Measurements from ENCODE around the gene TMC6. TPM values are rescaled to one million over a fixed set of nuclear protein-coding genes. Genes with fewer than 3 reads are reported as not detected.
A peak's percentile ranks its signal among the peaks of the same experiment; 100 is the strongest.

TMC6 gene
- total RNA-seq, 1 donor from 2014 or later: 2.9 TPM

- DNase-seq (ENCODE audit: low read depth): no peak
These were observed 16.6 kb downstream of the TMC6 start for GRCh38 chr17:78111727-78112517.

GRCh38 chr17:78111016-78111726, 17.4 kb downstream of the TMC6 start:
- no peak for DNase-seq (ENCODE audit: low read depth)

GRCh38 chr17:78110363-78111015, 18.1 kb downstream of the TMC6 start:
- no peak for DNase-seq (ENCODE audit: low read depth)

- no peak for DNase-seq (ENCODE audit: low read depth)
These were observed 19.1 kb downstream of the TMC6 start for GRCh38 chr17:78109489-78109761.

GRCh38 chr17:78108726-78109488, 19.6 kb downstream of the TMC6 start:
- no peak for DNase-seq (ENCODE audit: low read depth)

GRCh38 chr17:78107976-78108725, 20.4 kb downstream of the TMC6 start:
- no peak for DNase-seq (ENCODE audit: low read depth)

GRCh38 chr17:78107457-78107856, 21.1 kb downstream of the TMC6 start:
- no peak for DNase-seq (ENCODE audit: low read depth)

- no peak for DNase-seq (ENCODE audit: low read depth)
These were observed 22.3 kb downstream of the TMC6 start for GRCh38 chr17:78106211-78106610.

- no peak for DNase-seq (ENCODE audit: low read depth)
These were observed 23.0 kb downstream of the TMC6 start for GRCh38 chr17:78105551-78105950.

- no peak for DNase-seq (ENCODE audit: low read depth)
These were observed 23.5 kb downstream of the TMC6 start for GRCh38 chr17:78105101-78105500.

GRCh38 chr17:78104540-78104941, 24.0 kb downstream of the TMC6 start:
- no peak for DNase-seq (ENCODE audit: low read depth)

GRCh38 chr17:78103311-78103710, 25.2 kb downstream of the TMC6 start:
- DNase-seq (ENCODE audit: low read depth): no peak

- DNase-seq (ENCODE audit: low read depth): no peak
These were observed 27.0 kb downstream of the TMC6 start for GRCh38 chr17:78101542-78101941.

GRCh38 chr17:78101112-78101511, 27.4 kb downstream of the TMC6 start:
- DNase-seq (ENCODE audit: low read depth): no peak

- DNase-seq (ENCODE audit: low read depth): no peak
These were observed 32.5 kb downstream of the TMC6 start for GRCh38 chr17:78096093-78096492.

GRCh38 chr17:78095035-78095434, 33.5 kb downstream of the TMC6 start:
- DNase-seq (ENCODE audit: low read depth): peak; percentile 63

- no peak for DNase-seq (ENCODE audit: low read depth)
These were observed 35.7 kb downstream of the TMC6 start for GRCh38 chr17:78092794-78093324.

GRCh38 chr17:78089576-78090281, 38.8 kb downstream of the TMC6 start:
- DNase-seq (ENCODE audit: low read depth): no peak

- no peak for DNase-seq (ENCODE audit: low read depth)
These were observed 40.0 kb downstream of the TMC6 start for GRCh38 chr17:78088529-78088928.

- no peak for DNase-seq (ENCODE audit: low read depth)
These were observed 41.8 kb downstream of the TMC6 start for GRCh38 chr17:78086740-78087139.
